IPS DF 6.9 (cell line): ENCODE results near the gene HRH4.

Experiments used
- DNase-seq: peaks from one replicate; pipeline ENCODE4 v3.0.0-alpha.2; 2013; ENCODE audit warnings: low read depth, low spot score
- H3K27ac ChIP-seq: one replicate; pipeline ENCODE4 v1.5.1; 2013; ENCODE audit warnings: low read length, control low read depth
- H3K27me3 ChIP-seq: 2 replicates; pipeline ENCODE4 v1.6.1; 2013; ENCODE audit warnings: mild to moderate bottlenecking, low read length; ENCODE audit not compliant: control insufficient read depth, insufficient read depth
- H3K36me3 ChIP-seq: 2 replicates; pipeline ENCODE4 v1.6.1; 2013; ENCODE audit warnings: low read length; ENCODE audit not compliant: control insufficient read depth, insufficient read depth
- H3K4me1 ChIP-seq: 2 replicates; pipeline ENCODE4 v1.6.1; 2013; ENCODE audit warnings: low read length; ENCODE audit not compliant: control insufficient read depth, insufficient read depth
- H3K4me3 ChIP-seq: 2 replicates; pipeline ENCODE4 v1.5.1; 2013; ENCODE audit warnings: mild to moderate bottlenecking, low read length
- H3K9me3 ChIP-seq: 2 replicates; pipeline ENCODE4 v1.6.1; 2013; ENCODE audit warnings: low read length, inconsistent platforms; ENCODE audit not compliant: control insufficient read depth, insufficient read depth
- WGBS: extraction: QIAGEN DNeasy Blood & Tissue Kit; methylation state at CpG from one replicate; pipeline ENCODE4 v1.1.7; 2013; ENCODE audit warnings: mixed read lengths, missing lambda C conversion rate; ENCODE audit not compliant: insufficient read length, insufficient coverage; 5-methylcytosine and 5-hydroxymethylcytosine counted together

Gene HRH4

DNA sequence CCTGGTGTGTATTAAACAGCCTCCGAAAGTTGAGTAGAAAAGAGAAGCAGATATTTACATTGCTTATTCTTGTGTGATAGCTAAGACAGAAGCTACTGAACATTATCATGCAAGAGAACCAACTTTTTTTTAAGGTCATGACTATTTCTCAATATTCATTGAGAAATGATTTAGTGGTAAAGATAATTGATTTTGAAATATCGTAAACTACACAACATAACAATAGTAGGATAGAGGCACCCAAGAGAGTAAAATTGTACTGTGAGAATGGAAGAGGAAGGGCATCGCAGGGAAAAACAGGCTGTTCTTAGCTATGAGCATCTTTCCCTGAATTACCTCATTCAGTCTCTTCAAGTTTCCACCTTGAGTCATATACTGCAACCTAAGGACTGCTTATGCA lies 25.2 kb downstream of the HRH4 start:
- H3K27ac ChIP-seq, result no peak overlapping the region
- H3K27me3 ChIP-seq, result no peaks in the 10 kb centered on the region
- no peak overlapping the region for H3K4me3 ChIP-seq
- no peaks in the 10 kb centered on the region for H3K9me3 ChIP-seq
- H3K36me3 ChIP-seq, result no peaks in the 10 kb centered on the region
- DNase-seq, result no peak
- WGBS, result no CpG with 5 or more reads among the region's 3 CpGs
- H3K4me1 ChIP-seq, result no peaks in the 10 kb centered on the region

DNA sequence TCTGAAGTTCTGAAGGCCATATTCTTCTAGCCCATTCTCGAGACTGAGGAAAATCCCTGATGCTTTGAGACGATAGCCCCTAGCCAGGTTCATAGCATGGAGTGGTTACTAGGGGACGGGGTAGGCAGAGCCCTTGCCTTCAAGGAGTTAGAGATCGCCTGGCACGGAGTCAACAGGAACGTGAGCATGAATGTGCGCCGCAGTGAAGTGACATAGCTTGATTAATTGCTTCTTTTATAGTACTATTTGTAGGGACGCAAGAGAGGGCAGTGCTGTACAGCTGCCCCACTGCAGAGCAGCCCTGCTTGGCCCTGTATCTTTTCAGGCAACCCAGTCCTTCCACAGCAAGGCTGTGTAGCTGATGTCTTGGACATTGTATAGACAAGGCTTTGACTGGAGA lies 26.2 kb downstream of the HRH4 start:
- H3K4me3 ChIP-seq, result no peak overlapping the region
- no peaks in the 10 kb centered on the region for H3K9me3 ChIP-seq
- no peaks in the 10 kb centered on the region for H3K36me3 ChIP-seq
- no peaks in the 10 kb centered on the region for H3K4me1 ChIP-seq
- H3K27ac ChIP-seq, result no peak overlapping the region
- no peaks in the 10 kb centered on the region for H3K27me3 ChIP-seq
- no peak for DNase-seq
- WGBS, result no CpG with 5 or more reads among the region's 9 CpGs

DNA sequence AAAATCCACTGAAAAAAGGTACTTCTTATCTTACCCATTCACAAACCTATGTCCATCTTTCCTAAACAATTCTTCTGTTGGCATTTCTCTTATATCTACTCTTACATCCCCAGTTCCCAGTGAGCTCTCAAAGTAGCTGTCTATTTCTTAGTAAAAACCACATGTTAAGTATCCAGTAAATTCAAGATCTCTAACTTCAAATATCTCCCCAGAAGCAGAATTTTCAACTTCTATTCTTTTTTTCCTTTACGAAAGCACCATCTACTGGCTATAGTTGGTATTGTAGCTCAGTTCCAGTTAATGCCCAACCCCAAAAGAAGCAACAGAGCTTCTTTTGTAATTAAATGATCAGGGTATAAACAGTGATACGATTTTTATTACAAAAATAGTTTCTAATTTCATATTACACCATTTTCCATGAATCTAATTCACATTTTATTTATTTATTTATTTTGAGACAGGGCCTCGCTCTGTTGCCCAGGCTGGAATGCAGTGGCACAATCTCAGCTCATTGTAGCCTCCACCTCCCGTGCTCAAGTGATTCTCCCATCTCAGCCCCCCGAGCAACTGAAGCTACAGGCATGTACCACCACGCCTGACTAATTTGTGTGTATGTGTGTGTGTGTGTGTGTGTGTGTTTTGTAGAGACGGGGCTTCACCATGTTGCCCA lies 28.5 kb downstream of the HRH4 start:
- WGBS, result no CpG with 5 or more reads among the region's 7 CpGs

DNA sequence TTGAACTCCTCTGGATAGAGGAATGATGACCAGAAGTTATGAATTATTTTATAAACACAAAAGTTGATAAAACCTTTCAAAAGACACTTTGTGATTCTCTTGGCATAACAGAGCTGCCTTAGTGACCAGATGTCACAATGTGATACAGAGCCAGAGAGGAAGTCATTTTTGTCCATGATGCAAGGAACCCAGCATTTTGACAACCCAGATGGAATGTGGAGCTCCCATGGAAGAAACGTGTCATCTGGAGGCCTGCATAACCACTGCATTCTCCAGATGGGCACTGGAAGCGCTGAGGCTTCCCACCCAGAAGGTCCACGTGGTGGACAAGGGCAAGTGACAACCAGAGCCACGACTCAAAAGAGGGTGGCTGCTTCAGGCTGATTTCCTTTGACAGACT lies 30.1 kb downstream of the HRH4 start:
- Histone ChIP-seq H3K27me3 (no peaks in the 10 kb centered on the region), H3K27ac (no peak overlapping the region), H3K9me3 (no peaks in the 10 kb centered on the region), H3K36me3 (no peaks in the 10 kb centered on the region), H3K4me3 (no peak overlapping the region), H3K4me1 (no peaks in the 10 kb centered on the region)
- DNase-seq, result no peak
- whole genome bisulfite sequencing, result no CpG with 5 or more reads among the region's 4 CpGs

More for the DNA sequence above, 28.5 kb downstream of the HRH4 start:
- H3K9me3 ChIP-seq, result no peaks in the 10 kb centered on the region
- no peak for DNase-seq
- no peaks in the 10 kb centered on the region for H3K27me3 ChIP-seq
- no peak overlapping the region for H3K27ac ChIP-seq
- H3K36me3 ChIP-seq, result no peaks in the 10 kb centered on the region
- no peak overlapping the region for H3K4me3 ChIP-seq
- H3K4me1 ChIP-seq, result no peaks in the 10 kb centered on the region

DNA sequence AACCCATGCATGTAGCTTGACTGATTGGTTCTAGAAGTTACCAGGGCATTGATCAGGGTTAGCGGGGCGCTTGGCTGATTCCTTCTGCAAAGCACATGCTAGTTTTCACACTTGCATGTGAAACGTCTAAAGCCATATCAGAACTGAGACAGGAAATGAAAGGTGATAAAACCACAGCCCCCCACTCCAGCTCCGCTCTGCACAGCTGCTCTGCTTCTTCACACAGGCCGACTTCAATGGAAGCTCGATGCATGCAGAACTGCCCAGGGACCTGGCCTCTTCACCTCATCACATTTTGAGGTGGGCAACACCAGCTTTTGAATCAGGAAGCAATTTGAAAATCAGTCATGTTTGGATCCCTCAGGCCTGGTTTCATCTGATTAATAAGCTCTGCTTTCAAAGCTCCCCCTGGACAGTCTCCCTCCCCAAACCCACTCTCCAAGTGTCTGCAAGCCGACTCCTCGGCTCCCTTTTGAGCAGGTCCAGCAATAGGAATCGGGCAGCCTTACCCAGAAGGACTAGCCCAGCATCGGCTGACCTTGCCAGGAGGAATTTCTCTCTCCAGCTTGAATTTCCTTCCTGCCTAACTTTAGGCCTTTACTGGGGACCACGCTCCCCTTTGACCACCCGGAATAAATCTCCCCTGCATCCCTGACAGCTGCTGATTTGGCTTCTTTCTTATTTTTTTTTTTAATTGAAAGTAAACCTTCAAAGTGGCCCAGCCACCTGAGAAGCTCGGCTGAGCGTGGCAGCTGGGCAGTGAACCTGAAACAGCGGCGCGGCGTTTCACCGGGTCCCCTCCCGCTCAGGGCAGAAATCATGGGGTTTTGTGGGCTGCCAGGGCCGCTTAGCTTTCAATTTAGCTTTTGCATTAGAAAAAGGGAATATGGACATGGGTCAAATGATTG lies 31.7 kb downstream of the HRH4 start:
- no peak for DNase-seq
- no CpG with 5 or more reads among the region's 21 CpGs for WGBS
- Histone ChIP-seq H3K9me3 (no peaks in the 10 kb centered on the region), H3K4me3 (no peak overlapping the region), H3K27ac (no peak overlapping the region), H3K27me3 (no peaks in the 10 kb centered on the region), H3K4me1 (no peaks in the 10 kb centered on the region), H3K36me3 (no peaks in the 10 kb centered on the region)

DNA sequence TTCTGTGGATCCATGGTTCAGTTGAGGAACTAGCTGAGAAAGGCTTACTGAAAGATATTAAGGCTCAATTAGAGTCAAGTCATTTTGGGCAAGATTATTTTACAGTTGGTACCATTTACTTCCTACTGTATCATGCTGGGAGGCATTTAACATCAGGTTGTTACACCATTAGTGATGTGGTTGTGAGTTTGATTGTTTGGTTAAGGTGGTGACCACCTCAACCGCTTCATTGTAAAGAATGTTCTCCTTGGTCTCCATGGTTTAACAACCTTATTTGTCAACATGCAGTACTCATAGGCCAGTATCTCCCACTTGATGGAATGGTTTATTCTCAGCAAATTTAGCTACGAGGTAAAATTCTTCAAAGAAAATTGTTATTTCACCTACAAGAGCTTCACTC lies 34.1 kb downstream of the HRH4 start:
- Histone ChIP-seq H3K27ac (no peak overlapping the region), H3K4me3 (no peak overlapping the region), H3K4me1 (no peaks in the 10 kb centered on the region), H3K36me3 (no peaks in the 10 kb centered on the region), H3K27me3 (no peaks in the 10 kb centered on the region), H3K9me3 (no peaks in the 10 kb centered on the region)
- DNase-seq, result no peak
- WGBS, result no CpG with 5 or more reads among the region's 2 CpGs

DNA sequence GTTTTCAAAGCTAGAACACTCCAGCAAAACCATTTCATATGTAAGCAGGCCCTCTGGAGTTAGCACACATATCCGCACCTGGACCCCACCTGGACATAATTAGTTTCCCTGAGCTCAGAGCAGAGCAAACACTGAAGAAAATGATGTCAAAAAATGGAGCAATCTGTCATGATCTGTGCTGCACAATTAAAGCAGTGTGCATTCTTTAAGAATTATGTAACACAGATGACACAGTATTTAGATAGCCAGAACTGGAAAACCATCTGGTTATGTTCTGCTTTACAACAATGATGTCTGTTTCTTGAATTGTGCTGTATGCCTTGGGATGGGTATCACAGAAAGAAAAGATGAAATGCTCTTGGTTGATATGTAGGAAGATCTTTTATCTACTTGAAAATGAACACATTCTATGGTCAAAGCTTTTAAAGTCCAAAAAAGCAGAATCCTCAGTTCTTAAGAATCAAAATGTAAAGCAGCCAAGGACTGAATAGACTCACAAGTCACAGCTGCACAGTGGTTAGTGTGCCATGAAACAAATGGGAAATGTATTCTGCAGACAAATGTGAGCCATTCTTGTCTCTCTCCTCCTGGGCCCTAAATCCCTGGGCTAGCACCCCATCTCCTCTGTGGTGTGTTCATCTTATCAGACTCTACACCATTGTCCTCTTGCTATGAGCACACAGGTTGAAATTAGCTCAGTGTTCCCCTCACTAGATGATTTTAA lies 36.8 kb downstream of the HRH4 start:
- WGBS, result no CpG with 5 or more reads among the region's 1 CpG
- no peak overlapping the region for H3K27ac ChIP-seq
- DNase-seq, result no peak
- no peaks in the 10 kb centered on the region for H3K4me1 ChIP-seq
- no peaks in the 10 kb centered on the region for H3K36me3 ChIP-seq
- no peaks in the 10 kb centered on the region for H3K9me3 ChIP-seq
- H3K4me3 ChIP-seq, result no peak overlapping the region
- H3K27me3 ChIP-seq, result no peaks in the 10 kb centered on the region

DNA sequence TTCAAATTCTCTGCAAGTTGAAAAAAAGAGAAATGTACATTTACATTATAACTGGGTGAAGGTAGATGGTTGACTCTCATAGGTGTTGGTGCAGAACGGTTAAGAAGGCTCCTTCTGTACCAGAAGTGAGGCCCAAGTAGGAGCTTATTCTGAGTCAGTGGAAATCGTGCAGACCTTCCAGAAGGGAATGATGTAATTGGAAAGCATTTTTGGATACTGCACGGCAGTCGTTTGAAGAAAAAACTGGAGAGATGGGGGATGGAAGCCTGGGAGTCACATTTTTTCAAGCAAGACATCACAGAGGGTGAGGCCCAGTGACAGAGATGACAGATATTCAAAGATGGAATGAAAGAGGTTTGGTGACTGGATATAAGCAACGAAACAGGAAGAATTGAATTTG lies 39.4 kb downstream of the HRH4 start:
- H3K9me3 ChIP-seq, result no peaks in the 10 kb centered on the region
- H3K4me3 ChIP-seq, result no peak overlapping the region
- H3K4me1 ChIP-seq, result no peaks in the 10 kb centered on the region
- DNase-seq, result no peak
- no peaks in the 10 kb centered on the region for H3K27me3 ChIP-seq
- H3K27ac ChIP-seq, result no peak overlapping the region
- WGBS, result no CpG with 5 or more reads among the region's 5 CpGs
- no peaks in the 10 kb centered on the region for H3K36me3 ChIP-seq

DNA sequence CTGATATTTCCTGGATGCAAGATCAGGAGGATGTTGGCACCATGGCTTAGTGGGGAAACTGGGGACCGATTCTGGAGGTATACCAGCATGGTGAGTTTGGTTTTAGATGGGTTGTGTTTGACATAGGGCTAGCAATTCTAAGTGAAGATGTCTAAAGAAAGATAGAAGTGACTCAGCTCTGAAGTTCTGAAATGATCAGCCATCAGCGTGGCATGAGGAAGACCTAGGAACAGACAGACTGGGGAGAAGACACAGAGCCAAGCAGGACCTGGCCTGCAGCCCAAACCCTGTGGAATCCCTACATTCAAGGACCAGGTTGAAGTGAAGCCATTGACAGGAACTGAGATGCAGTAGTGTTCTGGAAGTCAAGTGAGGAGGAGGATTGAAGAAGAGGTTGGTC lies 39.8 kb downstream of the HRH4 start:
- Histone ChIP-seq H3K4me3 (no peak overlapping the region), H3K9me3 (no peaks in the 10 kb centered on the region), H3K27me3 (no peaks in the 10 kb centered on the region), H3K4me1 (no peaks in the 10 kb centered on the region), H3K27ac (no peak overlapping the region), H3K36me3 (no peaks in the 10 kb centered on the region)
- WGBS, result no CpG with 5 or more reads among the region's 2 CpGs
- DNase-seq, result no peak

DNA sequence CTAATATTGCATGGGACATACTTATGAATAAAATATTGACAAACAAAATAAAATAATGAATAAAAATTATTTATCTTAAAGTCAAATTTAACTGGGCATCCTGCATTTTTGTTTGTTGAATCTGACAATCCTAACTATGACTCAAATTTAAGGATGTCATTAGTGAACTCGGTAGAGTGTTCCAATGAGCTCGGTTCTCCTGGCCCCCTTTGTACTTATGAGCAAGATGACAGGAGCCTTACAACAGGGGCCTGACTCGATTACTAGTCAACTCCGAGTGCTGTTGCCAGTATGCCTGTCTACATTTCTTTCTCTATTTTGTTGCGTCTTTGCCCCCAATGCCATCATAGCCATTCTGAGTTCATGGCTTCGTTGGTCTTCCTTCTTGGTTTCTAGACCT lies 40.3 kb downstream of the HRH4 start:
- DNase-seq, result no peak
- Histone ChIP-seq H3K4me1 (no peaks in the 10 kb centered on the region), H3K9me3 (no peaks in the 10 kb centered on the region), H3K36me3 (no peaks in the 10 kb centered on the region), H3K4me3 (no peak overlapping the region), H3K27ac (no peak overlapping the region), H3K27me3 (no peaks in the 10 kb centered on the region)
- no CpG with 5 or more reads among the region's 6 CpGs for WGBS
